Nephron (organoid): Measurements from ENCODE around the gene TSPYL6.

ENCODE experiments used
- H3K27ac Mint-ChIP-seq, 3 experiments: 2 replicates each; pipeline ENCODE4 v1.8.0; 2020; ENCODE audit warnings: mixed read lengths in 3 of 3, mild to moderate bottlenecking in 2 of 3, moderate library complexity in 1 of 3
- H3K27me3 Mint-ChIP-seq: 2 replicates; pipeline ENCODE4 v1.8.0; 2021; ENCODE audit warnings: low read depth, mild to moderate bottlenecking, moderate library complexity, mixed read lengths
- H3K36me3 Mint-ChIP-seq: 2 replicates; pipeline ENCODE4 v1.8.0; 2020; ENCODE audit warnings: low read depth, mixed read lengths
- H3K4me1 Mint-ChIP-seq: 2 replicates; pipeline ENCODE4 v1.8.0; 2020; ENCODE audit warnings: mixed read lengths
- H3K4me3 Mint-ChIP-seq, 3 experiments: 2 replicates each; pipeline ENCODE4 v1.8.0; 2020; ENCODE audit warnings: mild to moderate bottlenecking in 3 of 3, mixed read lengths in 3 of 3, moderate library complexity in 2 of 3
- H3K9me3 Mint-ChIP-seq: 2 replicates; pipeline ENCODE4 v1.8.0; 2020; ENCODE audit warnings: mixed read lengths
- TF ChIP-seq, protein P1 (sequence below), 3 experiments: fragments of 200-600 bp; sonication (generic); IDR thresholded peaks; one replicate each; pipeline ENCODE4 v1.5.0; 2021; ENCODE audit warnings: antibody characterized with exemption in 3 of 3; ENCODE audit not compliant: unreplicated experiment in 3 of 3

The TSPYL6 gene

DNA sequence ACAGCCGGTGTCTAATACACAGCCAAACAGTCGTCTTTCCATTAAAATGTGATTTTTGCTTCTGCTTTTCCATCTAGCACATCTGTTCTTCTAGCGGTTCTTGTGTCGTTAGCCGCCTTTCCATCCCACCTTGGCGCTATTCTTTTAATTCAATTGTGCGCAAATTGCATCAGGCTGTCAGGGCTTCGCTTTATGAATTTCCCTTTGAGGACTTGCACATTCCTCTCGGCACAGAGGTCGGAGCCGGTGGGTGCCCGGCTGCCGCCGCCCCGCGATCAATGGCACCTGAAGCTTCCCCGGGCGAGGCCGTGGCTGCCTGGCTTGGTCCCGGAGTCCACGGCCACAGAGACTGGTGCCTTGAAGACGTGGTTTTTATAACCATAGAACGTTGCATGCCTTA is 33.9 kb upstream of the TSPYL6 start:
- peak overlapping the region; percentile 70 to 90 (median 86) for H3K27ac Mint-ChIP-seq
- TF ChIP-seq, protein P1, sequence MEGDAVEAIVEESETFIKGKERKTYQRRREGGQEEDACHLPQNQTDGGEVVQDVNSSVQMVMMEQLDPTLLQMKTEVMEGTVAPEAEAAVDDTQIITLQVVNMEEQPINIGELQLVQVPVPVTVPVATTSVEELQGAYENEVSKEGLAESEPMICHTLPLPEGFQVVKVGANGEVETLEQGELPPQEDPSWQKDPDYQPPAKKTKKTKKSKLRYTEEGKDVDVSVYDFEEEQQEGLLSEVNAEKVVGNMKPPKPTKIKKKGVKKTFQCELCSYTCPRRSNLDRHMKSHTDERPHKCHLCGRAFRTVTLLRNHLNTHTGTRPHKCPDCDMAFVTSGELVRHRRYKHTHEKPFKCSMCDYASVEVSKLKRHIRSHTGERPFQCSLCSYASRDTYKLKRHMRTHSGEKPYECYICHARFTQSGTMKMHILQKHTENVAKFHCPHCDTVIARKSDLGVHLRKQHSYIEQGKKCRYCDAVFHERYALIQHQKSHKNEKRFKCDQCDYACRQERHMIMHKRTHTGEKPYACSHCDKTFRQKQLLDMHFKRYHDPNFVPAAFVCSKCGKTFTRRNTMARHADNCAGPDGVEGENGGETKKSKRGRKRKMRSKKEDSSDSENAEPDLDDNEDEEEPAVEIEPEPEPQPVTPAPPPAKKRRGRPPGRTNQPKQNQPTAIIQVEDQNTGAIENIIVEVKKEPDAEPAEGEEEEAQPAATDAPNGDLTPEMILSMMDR (IDR thresholded peaks at IDR 0.05; ENCODE audit: unreplicated experiment in 3 of 3): no peak
- no peaks in the 10 kb centered on the region for H3K9me3 Mint-ChIP-seq
- H3K4me3 Mint-ChIP-seq: peak overlapping the region in 2 of 3 experiments; percentile 7 to 58
- H3K4me1 Mint-ChIP-seq: peaks cover 52% of the 10 kb centered on the region
- H3K36me3 Mint-ChIP-seq: no peaks in the 10 kb centered on the region
- H3K27me3 Mint-ChIP-seq: peaks cover 3% of the 10 kb centered on the region

DNA sequence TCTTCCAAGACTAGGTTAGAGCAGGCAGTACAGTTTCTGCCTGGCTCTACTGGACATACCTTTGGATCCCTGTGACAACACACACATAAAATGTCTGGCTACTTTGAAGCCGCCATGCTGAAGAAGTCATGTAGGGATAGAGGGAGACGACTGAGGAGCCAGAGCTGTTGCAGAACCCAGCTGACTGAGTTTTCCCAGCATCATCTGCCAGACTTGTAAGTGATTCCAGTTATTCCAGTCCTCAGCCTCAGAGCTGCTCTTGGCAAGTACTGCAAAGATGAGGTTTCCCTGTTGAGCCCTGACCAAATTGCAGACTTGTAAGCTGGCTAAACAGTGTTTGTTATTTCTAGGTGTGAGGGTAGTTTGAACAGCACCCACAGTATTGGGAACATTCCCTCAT is 31.5 kb upstream of the TSPYL6 start:
- Mint-ChIP-seq H3K27me3 (no peaks in the 10 kb centered on the region), H3K36me3 (no peaks in the 10 kb centered on the region), H3K4me1 (peaks cover 41% of the 10 kb centered on the region), H3K9me3 (no peaks in the 10 kb centered on the region), H3K27ac (no peak overlapping the region), H3K4me3 (no peak overlapping the region)
- TF ChIP-seq, protein P1 (IDR thresholded peaks at IDR 0.05; ENCODE audit: unreplicated experiment in 3 of 3): no peak

DNA sequence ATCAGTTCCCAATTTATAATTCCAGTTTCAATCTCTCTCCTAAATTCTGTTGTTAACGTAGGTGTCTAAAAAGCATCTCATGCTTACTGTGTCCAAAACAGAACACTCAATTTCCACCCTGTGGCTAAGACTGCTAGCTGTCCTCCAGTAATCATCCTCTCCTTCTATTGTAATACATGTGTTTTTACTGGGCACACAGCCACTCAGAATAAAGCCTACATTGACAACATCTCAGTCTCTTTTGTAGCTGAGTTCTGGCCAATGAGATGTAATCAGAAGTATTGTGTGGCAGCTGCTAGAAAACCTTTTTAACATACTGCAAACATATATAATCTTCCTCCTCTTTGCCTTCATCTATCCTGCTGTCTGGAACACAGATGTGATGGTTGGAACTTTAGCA is 29.4 kb upstream of the TSPYL6 start:
- H3K4me3 Mint-ChIP-seq: no peak overlapping the region
- H3K27me3 Mint-ChIP-seq: no peaks in the 10 kb centered on the region
- TF ChIP-seq, protein P1 (IDR thresholded peaks at IDR 0.05; ENCODE audit: unreplicated experiment in 3 of 3): no peak
- H3K36me3 Mint-ChIP-seq: no peaks in the 10 kb centered on the region
- no peak overlapping the region for H3K27ac Mint-ChIP-seq
- peaks cover 28% of the 10 kb centered on the region for H3K4me1 Mint-ChIP-seq
- no peaks in the 10 kb centered on the region for H3K9me3 Mint-ChIP-seq

DNA sequence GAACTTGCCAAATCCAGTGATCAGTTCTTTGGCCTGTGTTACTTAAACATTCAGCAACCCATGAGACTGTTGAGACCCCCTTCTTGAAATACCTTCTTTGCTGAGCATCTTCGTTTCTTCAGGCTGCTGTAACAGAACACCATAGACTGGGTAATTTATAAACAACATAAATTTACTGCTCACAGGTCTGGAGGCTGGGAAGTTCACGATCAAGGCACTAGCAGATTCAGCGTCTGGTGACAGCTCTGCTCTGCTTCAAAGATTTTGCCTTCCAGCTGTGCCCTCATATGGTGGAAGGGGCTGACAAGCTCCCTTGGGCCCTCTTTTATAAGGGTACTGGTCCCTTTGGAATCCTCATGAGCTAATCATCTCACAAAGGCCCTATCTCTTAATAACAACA is 28.8 kb upstream of the TSPYL6 start:
- no peaks in the 10 kb centered on the region for H3K27me3 Mint-ChIP-seq
- no peaks in the 10 kb centered on the region for H3K36me3 Mint-ChIP-seq
- no peak overlapping the region for H3K4me3 Mint-ChIP-seq
- TF ChIP-seq, protein P1 (IDR thresholded peaks at IDR 0.05; ENCODE audit: unreplicated experiment in 3 of 3): no peak
- peaks cover 22% of the 10 kb centered on the region for H3K4me1 Mint-ChIP-seq
- H3K27ac Mint-ChIP-seq: no peak overlapping the region
- no peaks in the 10 kb centered on the region for H3K9me3 Mint-ChIP-seq

DNA sequence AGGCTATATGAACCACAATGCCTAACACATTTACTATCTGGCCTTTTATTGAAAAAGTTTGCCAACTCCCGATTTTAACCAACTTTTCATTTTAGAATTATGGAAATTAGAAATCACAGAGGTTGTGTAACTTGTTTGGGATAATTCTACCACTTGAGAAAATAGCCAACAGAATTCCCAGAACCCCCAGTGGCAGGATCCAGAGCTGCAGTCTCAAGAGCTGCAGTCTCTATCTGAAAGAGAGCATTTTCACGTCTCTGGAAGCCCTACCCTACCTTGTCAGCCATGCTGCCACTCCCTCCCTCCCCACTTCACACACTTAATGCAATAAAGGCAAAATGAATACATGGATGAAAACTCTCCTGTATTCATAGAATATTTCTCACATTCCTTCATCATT is 23.4 kb upstream of the TSPYL6 start:
- Mint-ChIP-seq H3K4me3 (no peak overlapping the region), H3K27me3 (no peaks in the 10 kb centered on the region), H3K4me1 (no peaks in the 10 kb centered on the region), H3K36me3 (no peaks in the 10 kb centered on the region), H3K9me3 (no peaks in the 10 kb centered on the region), H3K27ac (no peak overlapping the region)
- TF ChIP-seq, protein P1 (IDR thresholded peaks at IDR 0.05; ENCODE audit: unreplicated experiment in 3 of 3): no peak

DNA sequence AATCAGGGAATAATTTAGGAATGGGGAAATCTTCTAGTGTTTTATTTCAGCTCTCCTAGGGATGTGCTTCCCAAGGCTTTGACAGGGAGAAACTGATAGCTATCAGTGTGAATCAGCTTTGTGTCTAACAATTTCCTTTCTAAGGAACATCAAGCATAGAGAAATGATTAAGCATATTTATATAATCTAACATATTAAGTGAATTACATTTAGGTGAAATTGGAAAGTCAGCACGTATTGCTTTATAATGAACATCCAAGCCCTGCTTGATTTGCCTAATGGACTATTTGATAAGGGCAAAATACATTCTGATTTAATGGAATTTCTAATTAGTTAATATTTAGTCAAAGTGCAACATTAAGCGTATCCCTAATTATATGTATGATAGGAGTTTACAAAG is 19.5 kb upstream of the TSPYL6 start:
- H3K27me3 Mint-ChIP-seq: no peaks in the 10 kb centered on the region
- H3K4me1 Mint-ChIP-seq: no peaks in the 10 kb centered on the region
- H3K9me3 Mint-ChIP-seq: peaks cover 3% of the 10 kb centered on the region
- no peak overlapping the region for H3K4me3 Mint-ChIP-seq
- TF ChIP-seq, protein P1 (IDR thresholded peaks at IDR 0.05; ENCODE audit: unreplicated experiment in 3 of 3): no peak
- H3K27ac Mint-ChIP-seq: no peak overlapping the region
- peaks cover 7% of the 10 kb centered on the region for H3K36me3 Mint-ChIP-seq
